NCI-H1092 (cell line): Measurements from ENCODE around the gene ATP10A.
"Not testable (repeated sequence)": the region's sequence is repeated elsewhere in the genome, so short reads cannot be mapped to it uniquely, and the experiment has no call there.

Experiments used
- DNase-seq: peaks from one replicate; lab custom pipeline; 2025; lab: John Stamatoyannopoulos, UW

ATP10A gene

DNA sequence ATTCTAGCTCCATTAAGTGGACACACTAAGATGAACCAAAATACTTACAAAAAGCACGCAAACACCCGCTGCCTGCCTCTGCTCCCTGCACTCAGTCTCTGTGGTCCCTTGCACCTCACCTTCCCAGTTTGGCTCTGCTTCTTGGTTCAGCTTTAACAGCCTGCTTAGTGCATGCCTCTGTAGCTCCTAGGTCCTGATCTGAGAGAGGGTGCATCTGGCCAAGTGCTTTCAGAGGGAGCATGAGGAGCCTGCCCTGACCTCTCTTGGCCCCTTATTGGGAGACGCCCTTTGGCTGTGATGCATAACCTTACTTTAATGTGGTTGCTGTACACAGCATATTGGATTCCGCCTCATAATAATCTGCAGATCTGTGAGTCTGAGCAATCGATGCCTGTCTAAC lies 21.2 kb upstream of the ATP10A start:
- no peak for DNase-seq

- DNase-seq, result no peak
Observed at GRCh38 chr15:25883463-25884259, 20.5 kb upstream of the ATP10A start.

GRCh38 chr15:25882466-25882865 lies 19.3 kb upstream of the ATP10A start:
- DNase-seq, result no peak

DNA sequence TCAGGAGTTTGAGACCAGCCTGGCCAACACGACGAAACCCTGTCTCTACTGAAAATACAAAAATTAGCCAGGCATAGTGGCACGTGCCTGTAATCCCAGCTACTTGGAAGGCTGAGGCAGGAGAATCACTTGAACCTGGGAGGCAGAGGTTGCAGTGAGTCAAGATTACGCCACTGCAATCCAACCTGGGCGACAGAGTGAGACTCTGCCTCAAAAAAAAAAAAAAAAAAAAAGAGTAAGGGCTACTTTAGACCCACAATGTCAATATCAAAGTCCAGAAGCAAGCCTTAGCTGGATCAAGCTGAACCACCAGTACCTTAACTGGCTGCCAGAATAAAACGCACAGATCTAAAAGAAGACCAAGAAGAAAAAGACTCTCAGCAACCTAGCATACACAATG lies 17.8 kb upstream of the ATP10A start:
- DNase-seq, result not testable (repeated sequence)

DNA sequence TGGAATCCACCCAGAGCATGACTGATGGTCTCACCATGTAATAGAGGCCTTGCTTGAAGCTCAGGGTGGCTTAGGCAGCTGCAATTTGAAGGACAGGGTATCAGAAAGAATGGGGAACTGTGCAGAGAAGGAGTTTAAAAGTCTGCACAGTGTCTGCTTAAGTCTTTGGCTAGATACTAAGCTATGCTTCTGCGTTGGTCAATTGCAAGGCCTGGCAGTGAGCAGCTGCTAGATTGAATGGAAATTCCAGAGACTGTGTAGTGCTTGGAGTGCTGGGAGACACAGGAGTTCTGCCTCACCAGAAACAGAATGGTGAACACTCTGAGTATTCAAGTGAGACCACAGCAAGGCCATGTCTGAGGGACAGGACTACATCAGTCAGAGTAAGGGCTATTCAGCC lies 17.3 kb upstream of the ATP10A start:
- no peak for DNase-seq

DNA sequence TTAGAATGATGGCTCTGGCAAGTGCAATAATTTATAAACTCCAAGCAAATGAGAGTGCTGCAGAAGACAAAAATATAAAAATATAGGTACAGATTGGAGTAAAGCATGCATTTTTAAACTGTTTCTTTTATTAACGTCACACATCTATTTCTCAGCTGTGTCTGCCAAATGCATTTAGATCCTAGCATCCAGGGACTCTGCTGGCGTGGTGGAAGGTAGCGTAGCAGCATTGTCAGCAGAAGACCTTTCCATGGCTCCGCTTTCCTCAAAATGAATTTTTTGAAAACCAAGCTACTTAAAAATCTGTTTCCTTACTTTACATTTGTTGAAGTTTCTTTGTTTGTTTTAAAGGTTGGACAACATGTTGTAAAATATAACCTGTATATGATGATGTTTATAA lies 16.3 kb upstream of the ATP10A start:
- DNase-seq, result no peak

- no peak for DNase-seq
Observed at GRCh38 chr15:25877681-25878080, 14.6 kb upstream of the ATP10A start.

GRCh38 chr15:25876231-25877140 lies 13.4 kb upstream of the ATP10A start:
- DNase-seq, result no peak

DNA sequence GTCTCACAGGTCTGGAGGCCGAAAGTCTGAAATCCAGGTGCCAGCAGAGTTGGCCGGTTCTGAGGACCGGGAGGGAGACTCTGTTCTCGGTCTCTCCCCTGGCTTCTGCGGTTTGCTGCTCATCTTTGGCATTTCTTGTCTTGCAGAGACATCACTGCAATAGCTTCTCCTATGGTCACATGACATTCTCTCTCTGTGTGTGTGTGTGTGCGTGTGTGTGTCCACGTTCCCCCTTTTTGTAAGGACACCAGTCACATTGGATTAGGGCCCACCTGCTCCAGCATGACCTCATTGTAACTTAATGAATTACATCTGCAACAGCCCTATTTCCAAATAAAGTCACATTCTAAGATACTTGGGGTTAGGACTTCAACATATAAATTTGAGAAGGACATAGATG lies 12.4 kb upstream of the ATP10A start:
- no peak for DNase-seq

DNA sequence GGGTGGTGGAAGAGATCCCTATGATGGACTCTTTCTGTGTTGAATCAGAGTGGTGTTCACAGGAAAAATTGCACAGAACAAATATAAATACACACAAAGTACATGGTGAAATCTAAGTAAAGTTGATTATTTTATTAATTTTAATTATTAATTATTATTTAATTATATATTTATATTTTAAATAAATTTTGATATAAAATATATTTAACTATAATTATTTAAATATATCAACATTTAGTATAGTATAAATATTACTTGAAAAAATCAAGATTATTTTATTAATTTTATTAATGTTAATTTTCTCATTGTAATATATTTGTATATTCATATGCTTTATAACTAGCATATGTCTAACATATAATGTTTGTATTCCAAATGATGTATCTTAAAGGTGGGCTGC lies 11.3 kb upstream of the ATP10A start:
- DNase-seq, result no peak

- DNase-seq, result no peak
Observed at GRCh38 chr15:25871403-25871802, 8.3 kb upstream of the ATP10A start.

- DNase-seq, result no peak
Observed at GRCh38 chr15:25870938-25871337, 7.8 kb upstream of the ATP10A start.

- no peak for DNase-seq
Observed at GRCh38 chr15:25869701-25870100, 6.6 kb upstream of the ATP10A start.

GRCh38 chr15:25866874-25867273 lies 3.7 kb upstream of the ATP10A start:
- no peak for DNase-seq

- DNase-seq, result no peak
Observed at GRCh38 chr15:25866251-25866650, 3.1 kb upstream of the ATP10A start.

- no peak for DNase-seq
Observed at GRCh38 chr15:25864966-25865365, 1.8 kb upstream of the ATP10A start.

- no peak for DNase-seq
Observed at GRCh38 chr15:25863968-25864580, 947 bp upstream of the ATP10A start.

- no peak for DNase-seq
Observed at GRCh38 chr15:25862472-25863110, 536 bp downstream of the ATP10A start.

- DNase-seq, result no peak
Observed at GRCh38 chr15:25862071-25862471, 1.1 kb downstream of the ATP10A start.

DNA sequence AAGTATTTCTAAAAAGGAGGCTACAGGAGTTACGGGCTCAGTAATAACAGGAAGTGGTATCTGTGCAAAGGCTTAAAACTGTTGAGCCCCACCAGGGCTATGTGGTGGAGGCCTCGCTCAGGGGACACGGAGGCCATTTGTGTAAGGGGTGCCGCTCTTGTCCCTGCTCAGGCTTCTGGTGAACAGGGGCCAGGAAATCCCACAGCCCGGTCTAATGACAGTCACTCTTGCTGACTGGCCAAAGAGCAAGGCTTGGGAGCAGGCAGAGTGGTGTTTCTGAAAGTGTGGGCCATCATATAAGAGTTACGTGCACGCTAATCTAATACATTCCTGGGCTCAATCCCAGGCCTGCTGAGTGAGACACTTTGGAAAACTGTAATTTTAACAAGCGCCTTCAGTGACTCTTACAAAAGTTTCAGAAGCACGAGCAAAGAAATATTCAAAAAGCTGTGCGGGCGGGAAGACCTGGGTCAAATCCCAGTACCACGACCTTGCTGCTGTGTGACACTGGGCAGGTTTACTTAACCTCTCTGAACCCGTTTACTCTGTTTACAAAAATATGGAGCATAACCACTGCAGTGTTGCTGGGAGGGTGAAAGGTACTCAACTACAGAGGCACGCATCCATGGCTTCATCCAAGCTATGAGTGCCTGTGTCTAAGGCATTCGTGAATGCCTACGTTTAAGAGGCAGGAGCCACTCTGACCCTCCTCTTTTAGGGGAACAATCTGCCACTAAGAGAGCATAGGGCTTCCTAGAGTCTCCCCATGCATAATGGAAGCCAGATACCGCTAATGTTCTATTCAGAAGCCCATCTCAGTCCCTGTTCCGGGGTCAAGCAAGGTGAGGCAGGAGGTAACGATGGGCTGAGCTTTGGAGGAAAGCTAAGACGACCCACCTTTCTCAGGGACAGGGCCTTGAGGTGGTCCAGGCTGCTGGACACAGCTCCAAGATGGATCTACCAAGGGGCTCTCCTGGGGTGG lies 2.0 kb downstream of the ATP10A start:
- DNase-seq, result no peak
